Spleen (tissue), 11 donors: ENCODE measurements around the gene ITGB5. TPM values are rescaled to one million over a fixed set of nuclear protein-coding genes. Genes with fewer than 3 reads are reported as not detected.

Experiments used
- DNase-seq: peaks from one replicate; pipeline ENCODE4 v3.0.0-alpha.2; 2020
- H3K27ac ChIP-seq, 8 donors: fragments of 200-600 bp; sonication (generic) in 7 of 8; 1 replicate in 4 of 8; 2 replicates in 4 of 8; pipeline versions ENCODE4 v1.5.0 to v1.8.0; 2016 to 2021; ENCODE audit warnings: inconsistent platforms in 4 of 8, mild to moderate bottlenecking in 4 of 8, moderate library complexity in 1 of 8
- H3K27me3 ChIP-seq, 7 donors: fragments of 200-600 bp; sonication (generic) in 6 of 7; replicated peaks in 1 of 7; 1 replicate in 4 of 7; 2 replicates in 3 of 7; pipeline versions ENCODE4 v1.5.0 to v1.8.0; 2016 to 2021; ENCODE audit warnings: inconsistent platforms in 3 of 7, mild to moderate bottlenecking in 1 of 7
- H3K36me3 ChIP-seq, 6 donors: fragments of 200-600 bp; sonication (generic) in 5 of 6; 1 replicate in 4 of 6; 2 replicates in 2 of 6; pipeline versions ENCODE4 v1.5.0 to v1.8.0; 2016 to 2021; ENCODE audit warnings: inconsistent platforms in 2 of 6
- H3K4me1 ChIP-seq, 6 donors: fragments of 200-600 bp; sonication (generic) in 5 of 6; 1 replicate in 3 of 6; 2 replicates in 3 of 6; pipeline versions ENCODE4 v1.5.0 to v1.8.0; 2016 to 2021; ENCODE audit warnings: inconsistent platforms in 3 of 6
- H3K4me3 ChIP-seq, 8 donors: fragments of 200-600 bp; sonication (generic) in 7 of 8; 1 replicate in 4 of 8; 2 replicates in 4 of 8; pipeline versions ENCODE4 v1.5.0 to v1.8.0; 2016 to 2021; ENCODE audit warnings: inconsistent platforms in 4 of 8, mild to moderate bottlenecking in 4 of 8, moderate library complexity in 2 of 8
- H3K9me3 ChIP-seq, 8 donors: fragments of 200-600 bp; sonication (generic) in 7 of 8; 1 replicate in 4 of 8; 2 replicates in 4 of 8; pipeline versions ENCODE4 v1.5.0 to v1.8.0; 2016 to 2021; ENCODE audit warnings: inconsistent platforms in 4 of 8
- CTCF ChIP-seq, 11 experiments: fragments of 200-600 bp in 7 of 11; fragments of 450-650 bp in 4 of 11; sonication (generic) in 4 of 11; IDR thresholded peaks in 8 of 11; conservative IDR thresholded peaks in 3 of 11; 1 replicate in 7 of 11; 2 replicates in 4 of 11; pipeline versions ENCODE4 v1.4.0 to v1.8.0; 2016 to 2021; ENCODE audit warnings: antibody characterized with exemption in 11 of 11, inconsistent platforms in 4 of 11, mild to moderate bottlenecking in 1 of 11
- POLR2A ChIP-seq, 3 donors: fragments of 450-650 bp; IDR thresholded peaks; one replicate each; pipeline ENCODE4 v1.5.1; 2017; ENCODE audit warnings: antibody characterized with exemption in 3 of 3, mild to moderate bottlenecking in 1 of 3
- POLR2AphosphoS5 ChIP-seq, 3 donors: sonication (generic); formaldehyde crosslinking; IDR thresholded peaks; one replicate each; pipeline ENCODE4 v1.5.1; 2017; ENCODE audit warnings: antibody characterized with exemption in 3 of 3
- WGBS, 5 donors: extraction: QIAGEN DNeasy Blood & Tissue Kit in 3 of 5; methylation state at CpG; one replicate each; pipeline versions ENCODE4 v1.1.5 to v1.1.7; 2013 to 2018; 5-methylcytosine and 5-hydroxymethylcytosine counted together
- intact Hi-C: fragments of 100-400 bp; cut with DNase I; formaldehyde crosslinking; loops from one replicate; pipeline ENCODE4 v1.15.0; 2023; ENCODE audit warnings: low total_unique reads
- polyA plus RNA-seq, 3 donors: library from polyadenylated mRNA; stranded (reverse); fragments of 200-250 nt; gene quantifications; one replicate each; pipeline ENCODE4 v1.2.1, GENCODE V29; 2013
- total RNA-seq, 7 donors: library from RNA; depleted of rRNA in 3 of 7; stranded (reverse); fragments of >200 nt in 3 of 7; fragmentation: NEBNext Ultra II Directional in 4 of 7; extraction: Animal tissue kit (Norgen Biotek cat#: 25700) in 4 of 7; gene quantifications; one replicate each; pipeline versions ENCODE4 v1.1.0 to v1.2.1, GENCODE V29; 2016 to 2021
- donor health status: healthy with polysubstance abuse.
- donor health status: DM: no; HTN: no; CAD: no; lungs with moderate emphysema.
- donor health status: DM: no; HTN: no; CAD: no.
- donor health status: Bipolar disorder and iron deficiency.
- donor health status: healthy.
- donor health status: DM: no; HTN: no; CAD: no.
- donor health status: DM: yes; HTN: yes; CAD: no.

ITGB5 gene
- total and polyA plus RNA-seq, 10 donors = 7.4 to 227 (median 108) TPM

- WGBS, 5 donors = 87 to 94% (median 92%) methylated on average over 15 of the region's 15 CpGs
- no peaks in the 10 kb centered on the region for H3K27me3 ChIP-seq
- H3K27ac ChIP-seq = no peak overlapping the region
- intact Hi-C loops = loop anchor here (5.0 kb wide), 1 partner anchor 138 kb away; no protein-coding TSS in a partner anchor
- H3K4me1 ChIP-seq = peaks cover 6 to 19% (median 12%) of the 10 kb centered on the region in 6 donors
- TF ChIP-seq POLR2AphosphoS5 (IDR thresholded peaks at IDR 0.05) (no peak), POLR2A (IDR thresholded peaks at IDR 0.05) (no peak), CTCF (IDR thresholded peaks at IDR 0.05 in 8 of 11, conservative IDR thresholded peaks at IDR 0.05 in 3 of 11) (no peak)
- peaks cover 0 to 56% (median 17%) of the 10 kb centered on the region in 6 donors for H3K36me3 ChIP-seq
- no peaks in the 10 kb centered on the region for H3K9me3 ChIP-seq
- no peak overlapping the region for H3K4me3 ChIP-seq
- peak; percentile 61 for DNase-seq
Observed at GRCh38 chr3:124763644-124764358, 123.4 kb downstream of the ITGB5 start.

- no peak overlapping the region for H3K4me3 ChIP-seq
- DNase-seq = no peak
- TF ChIP-seq CTCF (IDR thresholded peaks at IDR 0.05 in 8 of 11, conservative IDR thresholded peaks at IDR 0.05 in 3 of 11) (no peak), POLR2AphosphoS5 (IDR thresholded peaks at IDR 0.05) (no peak), POLR2A (IDR thresholded peaks at IDR 0.05) (no peak)
- intact Hi-C loops = loop anchor here (5.0 kb wide), 1 partner anchor 139 kb away; no protein-coding TSS in a partner anchor
- peaks cover 0 to 51% (median 17%) of the 10 kb centered on the region in 6 donors for H3K36me3 ChIP-seq
- peaks cover 6 to 19% (median 12%) of the 10 kb centered on the region in 6 donors for H3K4me1 ChIP-seq
- WGBS, 5 donors = 86 to 97% (median 89%) methylated on average over 8 of the region's 8 CpGs
- H3K9me3 ChIP-seq = no peaks in the 10 kb centered on the region
- H3K27ac ChIP-seq = no peak overlapping the region
- no peaks in the 10 kb centered on the region for H3K27me3 ChIP-seq
Observed at GRCh38 chr3:124763206-124763605, 124.0 kb downstream of the ITGB5 start.

GRCh38 chr3:124762661-124763011 lies 124.5 kb downstream of the ITGB5 start:
- peaks cover 0 to 48% (median 17%) of the 10 kb centered on the region in 6 donors for H3K36me3 ChIP-seq
- peak overlapping the region in 3 of 8 donors; percentile 3 to 48 (median 45) for H3K27ac ChIP-seq
- no peak overlapping the region for H3K4me3 ChIP-seq
- no peak for DNase-seq
- no peak for TF ChIP-seq POLR2A (IDR thresholded peaks at IDR 0.05)
- TF ChIP-seq CTCF (IDR thresholded peaks at IDR 0.05 in 8 of 11, conservative IDR thresholded peaks at IDR 0.05 in 3 of 11) = no peak
- no peak for TF ChIP-seq POLR2AphosphoS5 (IDR thresholded peaks at IDR 0.05)
- H3K9me3 ChIP-seq = no peaks in the 10 kb centered on the region
- no peaks in the 10 kb centered on the region for H3K27me3 ChIP-seq
- peaks cover 6 to 19% (median 12%) of the 10 kb centered on the region in 6 donors for H3K4me1 ChIP-seq
- 82 to 90% (median 88%) methylated on average over 4 of the region's 4 CpGs for WGBS, 5 donors
- intact Hi-C loops = loop anchor here (5.0 kb wide), 1 partner anchor 140 kb away; no protein-coding TSS in a partner anchor

GRCh38 chr3:124761935-124762660 lies 125.1 kb downstream of the ITGB5 start:
- Histone ChIP-seq H3K4me3 (no peak overlapping the region), H3K27ac (peak overlapping the region in 3 of 8 donors; percentile 3 to 48 (median 45)), H3K9me3 (no peaks in the 10 kb centered on the region), H3K4me1 (peaks cover 6 to 19% (median 12%) of the 10 kb centered on the region in 6 donors), H3K27me3 (no peaks in the 10 kb centered on the region), H3K36me3 (peaks cover 0 to 43% (median 17%) of the 10 kb centered on the region in 6 donors)
- WGBS, 5 donors = 55 to 76% (median 66%) methylated on average over 6 of the region's 6 CpGs
- TF ChIP-seq POLR2AphosphoS5 (IDR thresholded peaks at IDR 0.05) (no peak), POLR2A (IDR thresholded peaks at IDR 0.05) (no peak), CTCF (IDR thresholded peaks at IDR 0.05 in 8 of 11, conservative IDR thresholded peaks at IDR 0.05 in 3 of 11) (no peak)
- intact Hi-C loops = loop anchor here (5.0 kb wide), 1 partner anchor 140 kb away; no protein-coding TSS in a partner anchor
- DNase-seq = no peak
